ENCODE results near the gene PEX11G.

- TF ChIP-seq CTCF (IDR thresholded peaks at IDR 0.05; ENCODE audit: poor library complexity, severe bottlenecking), result no peak
- no peak for TF ChIP-seq EP300 (conservative IDR thresholded peaks at IDR 0.05; ENCODE audit: poor library complexity, severe bottlenecking)
- no peak for TF ChIP-seq MXI1 (conservative IDR thresholded peaks at IDR 0.05; ENCODE audit: poor library complexity, severe bottlenecking)
- TF ChIP-seq EZH2 (IDR thresholded peaks at IDR 0.05; ENCODE audit: borderline replicate concordance, insufficient read depth, low read length, poor library complexity, severe bottlenecking), result no peak
- TF ChIP-seq REST (IDR thresholded peaks at IDR 0.05; ENCODE audit: borderline replicate concordance), result no peak
Observed at GRCh38 chr19:7506385-7507328, 17.8 kb upstream of the PEX11G start.
